GM21737 (cell line): ENCODE results near the gene SLAMF9.

Experiments
- ATAC-seq: cut with Tn5 transposase; IDR thresholded peaks from one replicate; pipeline ENCODE4 v1.9.1; 2021; ENCODE audit warnings: mild to moderate bottlenecking, moderate library complexity; ENCODE audit not compliant: unreplicated experiment

The SLAMF9 gene

GRCh38 chr1:159902541-159902940 is 51.5 kb downstream of the SLAMF9 start:
- no peak for ATAC-seq
